OCI-M2 (cell line): ENCODE data around the gene FLT3LG.

ENCODE experiments used
- DNase-seq: peaks from one replicate; lab custom pipeline; 2025; ENCODE audit not compliant: unreplicated experiment; lab: John Stamatoyannopoulos, UW

Gene FLT3LG, protein sequence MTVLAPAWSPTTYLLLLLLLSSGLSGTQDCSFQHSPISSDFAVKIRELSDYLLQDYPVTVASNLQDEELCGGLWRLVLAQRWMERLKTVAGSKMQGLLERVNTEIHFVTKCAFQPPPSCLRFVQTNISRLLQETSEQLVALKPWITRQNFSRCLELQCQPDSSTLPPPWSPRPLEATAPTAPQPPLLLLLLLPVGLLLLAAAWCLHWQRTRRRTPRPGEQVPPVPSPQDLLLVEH

DNA sequence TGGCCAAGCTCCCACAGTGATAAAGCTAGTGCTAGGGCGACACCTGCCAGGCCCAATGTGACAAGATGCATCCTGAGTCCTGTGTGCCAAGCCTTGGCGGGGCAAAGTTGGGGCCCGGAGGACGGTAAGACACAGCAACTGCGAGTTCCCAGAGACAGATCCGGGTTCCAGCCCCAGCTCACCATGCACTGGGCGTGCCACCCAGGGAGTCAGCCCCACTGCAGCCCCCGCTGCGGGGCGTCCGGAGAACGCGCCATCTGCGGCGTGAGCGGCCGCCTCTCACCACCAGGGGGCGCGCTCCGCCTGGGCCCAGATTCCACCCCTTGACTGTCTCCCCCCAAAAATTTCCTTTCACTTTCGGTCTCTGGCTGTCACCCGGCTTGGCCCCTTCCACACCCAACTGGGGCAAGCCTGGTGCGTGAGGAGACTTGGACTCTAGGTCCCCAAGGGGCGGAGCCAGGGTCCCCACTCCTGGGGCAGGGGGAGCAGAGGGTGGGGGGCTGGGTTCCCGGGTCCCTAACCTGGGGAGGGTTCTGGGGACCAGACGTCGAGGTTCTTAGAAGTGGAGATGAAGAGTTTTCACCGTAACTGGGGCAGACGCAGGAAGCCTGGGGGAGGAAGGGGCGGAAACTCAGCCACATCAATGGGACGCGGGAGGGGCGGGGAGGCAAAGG is at the start of gene FLT3LG:
FLT3LG (plus strand) TSS at position 348 of the 674 bp plus-strand sequence. CDS start 425 bp downstream, outside the sequence.
- no peak for DNase-seq

GRCh38 chr19:49425178-49425577 is 48.8 kb upstream of the FLT3LG start, which contains the start of gene GFY:
TSS of gene GFY (plus strand) at chr19:49425388. CDS start at chr19:49426431, 1,043 bp downstream.
- no peak for DNase-seq

DNA sequence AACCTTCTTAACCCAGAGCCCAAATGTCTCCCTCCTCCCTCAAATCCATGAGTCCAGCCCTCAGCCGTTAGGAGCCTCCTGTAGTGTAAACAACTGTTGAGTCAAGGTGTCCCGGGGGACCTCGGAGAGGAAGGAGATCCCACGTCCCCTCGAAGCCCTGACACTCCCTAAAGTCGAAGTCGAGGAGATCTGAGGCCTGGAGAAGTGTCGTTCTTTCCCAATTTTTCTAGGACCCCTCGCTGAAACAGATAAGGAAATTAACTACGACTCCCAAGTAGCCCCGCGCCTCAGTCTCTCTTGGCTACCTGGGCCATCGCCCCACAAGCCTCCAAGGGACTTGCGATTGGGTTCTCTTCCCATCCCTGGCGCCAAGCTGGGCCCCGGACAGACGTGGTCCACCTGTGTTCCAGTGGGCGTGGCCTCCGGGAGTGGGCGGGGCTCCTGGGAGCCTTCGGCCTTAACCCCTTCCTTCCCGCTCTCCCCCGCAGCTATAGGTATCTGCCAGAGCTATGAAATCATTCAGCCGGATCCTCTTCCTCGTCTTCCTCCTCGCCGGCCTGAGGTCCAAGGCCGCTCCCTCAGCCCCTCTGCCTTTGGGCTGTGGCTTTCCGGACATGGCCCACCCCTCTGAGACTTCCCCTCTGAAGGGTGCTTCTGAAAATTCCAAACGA is 48.0 kb upstream of the FLT3LG start:
- no peak for DNase-seq

- DNase-seq, result no peak
These were observed 46.7 kb upstream of the FLT3LG start for GRCh38 chr19:49427339-49427738.

DNA sequence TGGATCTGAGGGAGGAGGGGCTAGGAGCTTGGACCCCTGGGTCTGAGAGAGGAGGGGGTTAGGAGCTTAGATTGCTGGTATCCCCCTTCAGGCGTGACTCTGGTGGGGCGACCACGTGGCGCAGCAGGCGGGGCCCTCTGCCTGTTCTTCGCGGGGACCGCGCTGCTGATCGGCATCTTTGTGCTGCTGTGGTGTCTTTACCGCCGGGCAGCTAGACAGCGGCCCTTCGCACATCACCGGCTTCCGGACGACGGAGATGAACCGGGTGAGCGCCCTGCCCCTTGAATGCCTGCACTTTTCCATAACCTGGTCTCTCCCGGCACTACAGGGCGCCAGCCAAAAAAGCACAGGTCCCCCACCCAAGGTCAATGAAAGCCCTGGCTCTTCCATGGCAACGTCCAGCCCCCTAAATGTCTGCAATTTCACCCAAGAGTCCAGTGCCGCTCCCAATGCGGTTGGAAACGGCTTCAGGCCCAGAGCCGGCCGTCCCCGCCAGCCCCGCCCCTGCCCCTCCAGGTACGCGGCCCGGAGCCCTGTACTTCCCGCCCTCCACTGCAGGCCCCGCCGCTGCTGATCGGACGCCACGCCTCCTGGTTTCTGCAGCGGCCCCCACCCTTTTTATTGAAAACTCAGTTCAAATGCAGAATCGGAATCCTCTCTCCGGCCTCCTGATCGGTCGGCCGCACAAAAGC is 46.0 kb upstream of the FLT3LG start:
- no peak for DNase-seq

- no peak for DNase-seq
These were observed 45.2 kb upstream of the FLT3LG start for GRCh38 chr19:49428547-49429451.

GRCh38 chr19:49430172-49430677 is 43.8 kb upstream of the FLT3LG start:
- DNase-seq, result no peak

- no peak for DNase-seq
These were observed 43.2 kb upstream of the FLT3LG start for GRCh38 chr19:49430678-49431329.

DNA sequence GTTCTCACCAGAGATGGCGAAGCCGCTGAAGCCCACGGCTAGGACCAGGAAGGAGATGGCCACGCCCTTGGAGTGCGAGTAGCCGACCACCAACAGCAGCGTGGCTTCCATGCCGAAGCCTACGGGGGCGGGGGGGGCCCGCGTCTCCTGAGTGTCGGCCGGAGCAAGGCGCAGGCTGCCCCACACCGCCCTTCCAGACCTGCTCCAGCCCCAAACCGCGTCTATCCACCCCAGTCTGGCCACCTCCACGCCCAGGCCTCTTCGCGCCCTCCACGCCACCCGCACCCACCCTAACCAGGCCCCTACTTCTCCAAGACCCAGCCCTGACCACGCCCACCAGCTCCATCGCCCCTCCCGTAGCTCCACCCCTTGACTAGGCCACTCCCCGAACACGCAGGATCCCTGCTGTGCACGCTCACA is 42.7 kb upstream of the FLT3LG start:
- DNase-seq, result no peak

- no peak for DNase-seq
These were observed 41.6 kb upstream of the FLT3LG start for GRCh38 chr19:49432141-49433073.

- DNase-seq, result no peak
These were observed 40.6 kb upstream of the FLT3LG start for GRCh38 chr19:49433240-49433901.

DNA sequence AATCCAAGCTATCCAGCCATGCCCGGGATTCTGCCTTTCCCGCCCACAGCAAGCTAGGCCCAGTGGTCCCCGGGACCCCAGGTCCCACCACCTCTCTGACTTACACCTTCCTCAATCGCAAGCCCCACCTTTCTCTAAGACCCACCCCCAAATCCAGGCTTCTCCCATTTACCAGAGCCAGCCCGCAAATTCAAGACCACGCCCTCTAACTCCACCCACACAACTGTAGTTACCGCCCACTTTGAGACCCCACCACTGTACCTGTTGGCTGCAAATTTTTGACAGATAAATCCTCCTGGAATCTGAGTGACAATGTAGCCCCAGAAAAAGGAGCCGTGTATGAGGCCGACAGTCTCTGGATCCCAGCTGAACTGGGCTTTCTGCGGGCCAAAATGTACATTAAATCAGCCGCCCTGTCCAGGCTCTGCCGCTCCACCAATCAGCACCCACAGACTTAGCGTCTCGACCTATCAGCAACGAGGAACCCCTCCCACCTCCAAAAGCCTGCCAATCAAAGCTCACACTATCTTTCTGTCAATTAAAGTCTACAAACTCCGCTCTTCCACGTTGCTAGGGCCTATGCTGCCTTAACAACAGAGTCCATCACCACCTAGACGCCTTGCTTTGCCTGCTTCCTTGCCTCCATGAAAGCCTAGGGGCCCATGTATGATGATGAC is 39.0 kb upstream of the FLT3LG start:
- no peak for DNase-seq

DNA sequence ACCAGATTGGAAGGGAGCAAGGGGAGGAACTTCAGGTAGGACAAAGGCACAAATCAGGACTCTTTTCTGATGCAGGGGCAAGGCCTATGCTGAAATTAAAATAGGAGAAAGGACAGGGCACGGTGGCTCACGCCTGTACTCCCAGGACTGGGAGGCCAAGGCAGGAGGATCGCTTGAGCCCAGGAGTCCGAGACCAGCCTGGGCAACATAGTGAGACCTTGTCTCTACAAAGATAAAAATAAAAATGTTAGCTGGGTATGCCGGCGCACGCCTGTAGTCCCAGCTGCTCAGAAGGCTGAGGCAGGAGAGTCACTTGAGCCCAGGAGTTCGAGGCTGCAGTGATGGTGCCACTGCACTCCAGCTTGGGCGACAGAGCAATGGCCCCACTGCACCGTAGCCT is 38.3 kb upstream of the FLT3LG start:
- no peak for DNase-seq

DNA sequence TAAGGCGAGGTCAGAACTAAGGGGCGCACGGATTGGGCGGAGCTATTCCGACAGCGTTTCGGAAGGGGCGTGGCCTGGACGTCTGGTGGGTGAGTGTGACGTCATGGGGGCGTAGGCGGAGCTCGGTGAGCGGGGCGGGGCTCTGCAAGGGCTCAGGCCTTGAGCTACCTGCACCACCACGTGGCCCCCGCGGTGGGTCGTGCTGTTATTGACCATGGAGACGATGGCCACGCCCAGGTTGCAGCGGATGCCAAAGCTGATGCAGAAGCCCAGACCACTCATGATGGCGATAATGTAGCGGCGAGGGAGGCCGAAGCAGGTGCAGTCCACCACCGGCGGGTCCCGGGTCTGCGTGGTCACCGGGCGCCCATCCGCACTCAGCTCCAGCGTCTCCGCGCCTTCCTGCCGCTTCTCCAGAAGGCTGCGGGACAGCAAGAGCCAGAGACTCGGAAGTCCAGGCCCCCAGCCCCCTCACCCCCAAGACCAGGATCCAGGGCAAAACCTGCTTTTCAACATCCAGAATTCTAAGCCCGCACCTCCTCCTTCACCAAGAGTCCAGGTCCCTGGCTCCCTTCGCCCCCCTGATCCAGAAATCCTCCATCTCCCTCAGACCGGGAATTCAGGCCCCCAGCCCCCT is 37.5 kb upstream of the FLT3LG start:
- DNase-seq, result no peak

GRCh38 chr19:49437231-49437630 is 36.8 kb upstream of the FLT3LG start:
- DNase-seq, result no peak

DNA sequence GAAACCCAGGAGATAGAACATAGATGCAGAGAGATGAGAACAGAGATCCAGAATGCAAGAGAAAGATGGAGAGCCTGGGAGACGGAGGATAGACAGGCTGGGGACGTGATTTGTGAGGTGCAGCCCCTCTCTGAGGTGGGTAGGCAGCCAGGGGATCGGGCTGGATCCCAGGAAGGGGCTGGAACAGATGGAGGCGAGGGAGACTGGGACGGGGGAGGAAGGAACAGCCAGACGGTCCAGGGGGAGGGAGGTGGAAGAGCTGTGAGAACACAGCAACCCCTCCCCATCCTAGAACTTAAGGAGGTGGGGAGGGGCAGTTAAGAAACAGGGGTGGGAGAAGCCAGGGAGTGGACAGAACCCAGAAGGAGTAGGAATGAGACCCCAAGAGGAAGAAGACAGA is 35.8 kb upstream of the FLT3LG start:
- no peak for DNase-seq

DNA sequence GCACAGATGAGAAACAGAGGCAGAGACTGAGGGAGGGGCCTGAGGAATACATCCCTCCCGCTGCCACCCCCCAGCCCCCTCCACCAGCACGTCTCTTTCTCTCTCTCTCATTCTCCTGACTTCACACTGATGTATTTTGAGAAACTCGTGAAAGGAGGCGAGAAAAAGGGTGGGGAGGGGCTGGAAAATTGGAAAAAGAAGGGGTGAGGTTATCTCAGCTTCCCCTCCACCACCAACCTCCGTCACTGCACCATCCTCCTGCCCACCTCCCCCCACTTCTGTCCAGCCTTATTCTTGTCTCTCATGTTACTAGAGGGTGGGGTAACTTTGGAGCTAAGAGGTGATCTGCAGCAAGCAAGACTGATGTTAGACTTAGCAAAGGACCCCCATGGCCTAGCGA is 34.2 kb upstream of the FLT3LG start:
- DNase-seq, result no peak
